Breast epithelium (tissue), 3 donors: ENCODE data around the gene MICALL2.

Experiments used
- CTCF ChIP-seq, 3 donors: fragments of 450-650 bp; IDR thresholded peaks; one replicate each; pipeline ENCODE4 v1.5.1; 2016 to 2017; ENCODE audit warnings: antibody characterized with exemption in 3 of 3, mild to moderate bottlenecking in 3 of 3, moderate library complexity in 3 of 3
- POLR2A ChIP-seq: fragments of 450-650 bp; IDR thresholded peaks from one replicate; pipeline ENCODE4 v1.6.1; 2016; ENCODE audit warnings: antibody characterized with exemption, mild to moderate bottlenecking, moderate library complexity

- TF ChIP-seq CTCF (IDR thresholded peaks at IDR 0.05) (no peak), POLR2A (no peak)
These were observed 73.3 kb downstream of the MICALL2 start for GRCh38 chr7:1385809-1386622.
